WTC11 (cell line): ENCODE data around the gene ZNHIT3. TPM values are rescaled to one million over a fixed set of nuclear protein-coding genes. Genes with fewer than 3 reads are reported as not detected.

Experiments
- ATAC-seq: fragments of 200-7000 bp; cut with Tn5 transposase; 2 replicates; pipeline ENCODE4 v1.10.0; 2021; ENCODE audit warnings: mild to moderate bottlenecking, moderate library complexity
- CTCF ChIA-PET: fragments of 300-600 bp; sonication (Branson Sonifier 250); formaldehyde crosslinking; loops from one replicate; lab custom pipeline; 2021; ENCODE audit warnings: antibody characterized with exemption; lab: Charles Lee
- POLR2A ChIA-PET: fragments of 350-600 bp; sonication (Branson Sonifier 250); formaldehyde crosslinking; loops from one replicate; lab custom pipeline; 2021; ENCODE audit warnings: antibody characterized with exemption; lab: Charles Lee
- DNase-seq: peaks from one replicate; pipeline ENCODE4 v3.0.0; 2021; ENCODE audit warnings: low spot score
- H3K27ac Mint-ChIP-seq: 2 replicates; pipeline ENCODE4 v1.8.0; 2021; ENCODE audit warnings: mixed read lengths
- H3K27me3 Mint-ChIP-seq: 2 replicates; pipeline ENCODE4 v1.8.0; 2021; ENCODE audit warnings: low read depth, mild to moderate bottlenecking, moderate library complexity, mixed read lengths
- H3K36me3 Mint-ChIP-seq: 2 replicates; pipeline ENCODE4 v1.8.0; 2021; ENCODE audit warnings: mixed read lengths
- H3K4me1 Mint-ChIP-seq: 2 replicates; pipeline ENCODE4 v1.8.0; 2022; ENCODE audit warnings: mixed read lengths
- H3K4me3 Mint-ChIP-seq: 2 replicates; pipeline ENCODE4 v1.8.0; 2021; ENCODE audit warnings: mild to moderate bottlenecking, moderate library complexity, mixed read lengths
- H3K9me3 Mint-ChIP-seq: 2 replicates; pipeline ENCODE4 v1.8.0; 2021; ENCODE audit warnings: mixed read lengths
- ATF1 ChIP-seq: sonication (generic); formaldehyde crosslinking; IDR thresholded peaks from 2 replicates; pipeline ENCODE4 v1.8.1; 2023; ENCODE audit warnings: mild to moderate bottlenecking, moderate library complexity, missing genetic modification reagents
- CBFB ChIP-seq: sonication (generic); formaldehyde crosslinking; IDR thresholded peaks from 2 replicates; pipeline ENCODE4 v1.8.1; 2022; ENCODE audit warnings: mild to moderate bottlenecking, low read depth, missing genetic modification reagents
- CTCF ChIP-seq: fragments of 200-600 bp; IDR thresholded peaks from 2 replicates; pipeline ENCODE4 v1.8.0; 2022; ENCODE audit warnings: antibody characterized with exemption
- ERG ChIP-seq: fragments of 250-450 bp; sonication (Bioruptor Pico); IDR thresholded peaks from 2 replicates; pipeline ENCODE4 v1.8.0; 2021; ENCODE audit warnings: mild to moderate bottlenecking
- FOXJ3 ChIP-seq: sonication (generic); formaldehyde crosslinking; IDR thresholded peaks from 2 replicates; pipeline ENCODE4 v1.9.0; 2021; ENCODE audit warnings: missing genetic modification reagents, mild to moderate bottlenecking, borderline replicate concordance
- GABPB1 ChIP-seq: sonication (generic); formaldehyde crosslinking; IDR thresholded peaks from 2 replicates; pipeline ENCODE4 v1.8.1; 2023; ENCODE audit warnings: mild to moderate bottlenecking, missing genetic modification reagents
- NR1H2 ChIP-seq: sonication (generic); formaldehyde crosslinking; IDR thresholded peaks from 2 replicates; pipeline ENCODE4 v1.9.0; 2021; ENCODE audit warnings: mild to moderate bottlenecking, moderate library complexity, missing genetic modification reagents
- NR2C2 ChIP-seq: sonication (generic); formaldehyde crosslinking; IDR thresholded peaks from 2 replicates; pipeline ENCODE4 v1.8.0; 2022; ENCODE audit warnings: mild to moderate bottlenecking, missing genetic modification reagents
- SMAD4 ChIP-seq: sonication (generic); formaldehyde crosslinking; IDR thresholded peaks from 2 replicates; pipeline ENCODE4 v1.8.0; 2022; ENCODE audit warnings: mild to moderate bottlenecking, missing genetic modification reagents
- ZNF396 ChIP-seq: fragments of 250-450 bp; sonication (Bioruptor Pico); IDR thresholded peaks from 2 replicates; pipeline ENCODE4 v1.8.0; 2021; ENCODE audit warnings: mild to moderate bottlenecking, moderate library complexity, borderline replicate concordance
- ZNF423 ChIP-seq: fragments of 250-450 bp; sonication (Bioruptor Pico); IDR thresholded peaks from 2 replicates; pipeline ENCODE4 v2.1.2; 2022; ENCODE audit warnings: mild to moderate bottlenecking, moderate library complexity
- ZNF425 ChIP-seq: fragments of 250-450 bp; sonication (Bioruptor Pico); conservative IDR thresholded peaks from 2 replicates; pipeline ENCODE4 v1.9.0; 2021; ENCODE audit warnings: mild to moderate bottlenecking
- ZNF532 ChIP-seq: fragments of 250-450 bp; sonication (Bioruptor Pico); IDR thresholded peaks from 2 replicates; pipeline ENCODE4 v1.9.0; 2021; ENCODE audit warnings: mild to moderate bottlenecking, borderline replicate concordance
- total RNA-seq: library from RNA; stranded (reverse); gene quantifications from 3 replicates; pipeline ENCODE4 v1.2.3, GENCODE V29; 2021

ZNHIT3 gene
- total RNA-seq, 1 experiment from 2014 or later = 47.0 TPM

GRCh38 chr17:36460265-36460937, 26.1 kb upstream of the ZNHIT3 start (continued):
- TF ChIP-seq ZNF396 = no peak

GRCh38 chr17:36461330-36462110, 25.0 kb upstream of the ZNHIT3 start:
- Mint-ChIP-seq H3K4me1 (no peaks in the 10 kb centered on the region), H3K27ac (no peak overlapping the region), H3K36me3 (no peaks in the 10 kb centered on the region), H3K27me3 (peaks cover 32% of the 10 kb centered on the region), H3K9me3 (no peaks in the 10 kb centered on the region), H3K4me3 (no peak overlapping the region)
- TF ChIP-seq ZNF423 (CRISPR knock-in tag) (no peak), ERG (no peak), CTCF (no peak), NR1H2 (no peak), ZNF425 (CRISPR knock-in tag) (no peak), ATF1 (CRISPR knock-in tag) (no peak), GABPB1 (no peak), SMAD4 (CRISPR knock-in tag) (no peak), FOXJ3 (CRISPR knock-in tag) (no peak), ZNF532 (CRISPR knock-in tag) (no peak), NR2C2 (CRISPR knock-in tag) (no peak), CBFB (CRISPR knock-in tag) (no peak)
- ATAC-seq (no peak), DNase-seq (no peak)
- POLR2A ChIA-PET = no interaction called here
- CTCF ChIA-PET = interaction anchor here (0.8 to 1.6 kb wide), 2 partner anchors 8 to 22 kb away, joined by 3 read pairs; no protein-coding TSS in a partner anchor
